HepG2 (cell line): ENCODE results near the gene TMEM61. TPM values are rescaled to one million over a fixed set of nuclear protein-coding genes. Genes with fewer than 3 reads are reported as not detected.
A peak's percentile ranks its signal among the peaks of the same experiment; 100 is the strongest.

Experiments
- AHR ChIP-seq: IDR thresholded peaks from 2 replicates; pipeline ENCODE4 v1.6.1; 2018; ENCODE audit warnings: missing genetic modification reagents, missing compliant biosample characterization
- ETV5 ChIP-seq: IDR thresholded peaks from 2 replicates; pipeline ENCODE4 v1.6.1; 2018; ENCODE audit warnings: missing biosample characterization, missing genetic modification reagents, inconsistent platforms, borderline replicate concordance
- FOXO1 ChIP-seq: sonication (generic); formaldehyde crosslinking; IDR thresholded peaks from 2 replicates; pipeline ENCODE4 v1.4.0; 2020; ENCODE audit warnings: missing genetic modification reagents
- HNRNPL ChIP-seq: fragments of 200-400 bp; formaldehyde crosslinking; IDR thresholded peaks from 2 replicates; pipeline ENCODE4 v1.6.1; 2017; ENCODE audit warnings: mild to moderate bottlenecking, low read depth, low read length
- HOXA3 ChIP-seq: sonication (generic); formaldehyde crosslinking; IDR thresholded peaks from 2 replicates; pipeline ENCODE4 v1.5.0; 2020; ENCODE audit warnings: missing genetic modification reagents
- MEIS1 ChIP-seq: sonication (generic); formaldehyde crosslinking; IDR thresholded peaks from 2 replicates; pipeline ENCODE4 v1.9.0; 2021; ENCODE audit warnings: mild to moderate bottlenecking, missing genetic modification reagents, moderate library complexity, borderline replicate concordance
- MYC ChIP-seq: sonication (generic); formaldehyde crosslinking; IDR thresholded peaks from 2 replicates; pipeline ENCODE4 v1.9.0; 2021; ENCODE audit warnings: missing genetic modification reagents, borderline replicate concordance
- NCOA2 ChIP-seq: sonication (generic); formaldehyde crosslinking; IDR thresholded peaks from 2 replicates; pipeline ENCODE4 v1.8.0; 2022; ENCODE audit warnings: inconsistent platforms
- SALL1 ChIP-seq: sonication (generic); formaldehyde crosslinking; IDR thresholded peaks from 2 replicates; pipeline ENCODE4 v1.8.0; 2022; ENCODE audit warnings: mild to moderate bottlenecking, missing genetic modification reagents
- SAP130 ChIP-seq: IDR thresholded peaks from 2 replicates; pipeline ENCODE4 v1.6.1; 2016; ENCODE audit warnings: low read depth
- SIX4 ChIP-seq: sonication (generic); formaldehyde crosslinking; IDR thresholded peaks from 2 replicates; pipeline ENCODE4 v1.4.0; 2020; ENCODE audit warnings: missing genetic modification reagents
- SP4 ChIP-seq: sonication (generic); formaldehyde crosslinking; IDR thresholded peaks from 2 replicates; pipeline ENCODE4 v1.8.1; 2023; ENCODE audit warnings: mild to moderate bottlenecking, missing genetic modification reagents
- YY1 ChIP-seq: IDR thresholded peaks from 2 replicates; pipeline ENCODE4 v1.6.1; 2011; ENCODE audit warnings: low read length, low read depth, moderate library complexity, mild to moderate bottlenecking; ENCODE audit not compliant: insufficient read depth, insufficient replicate concordance
- ZFP36 ChIP-seq: fragments of 150-350 bp; IDR thresholded peaks from 2 replicates; pipeline ENCODE4 v1.6.1; 2018; ENCODE audit warnings: borderline replicate concordance, low read length, low read depth; ENCODE audit not compliant: partially characterized antibody
- ZMYM3 ChIP-seq: sonication (generic); formaldehyde crosslinking; IDR thresholded peaks from 2 replicates; pipeline ENCODE4 v1.5.1; 2020; ENCODE audit warnings: mild to moderate bottlenecking, missing genetic modification reagents
- ZNF121 ChIP-seq: sonication (generic); formaldehyde crosslinking; IDR thresholded peaks from 2 replicates; pipeline ENCODE4 v1.5.0; 2020; ENCODE audit warnings: mild to moderate bottlenecking, missing genetic modification reagents
- ZNF460 ChIP-seq: sonication (generic); formaldehyde crosslinking; IDR thresholded peaks from 2 replicates; pipeline ENCODE4 v1.5.1; 2020; ENCODE audit warnings: missing genetic modification reagents, mild to moderate bottlenecking, borderline replicate concordance
- ZNF792 ChIP-seq: IDR thresholded peaks from 2 replicates; pipeline ENCODE4 v1.6.1; 2016
- ZNF879 ChIP-seq: sonication (generic); formaldehyde crosslinking; IDR thresholded peaks from 2 replicates; pipeline ENCODE4 v1.8.1; 2023; ENCODE audit warnings: missing genetic modification reagents
- ZSCAN25 ChIP-seq: sonication (generic); formaldehyde crosslinking; IDR thresholded peaks from 2 replicates; pipeline ENCODE4 v1.8.0; 2022; ENCODE audit warnings: mild to moderate bottlenecking, missing genetic modification reagents
- ZSCAN9 ChIP-seq: IDR thresholded peaks from 2 replicates; pipeline ENCODE4 v1.6.1; 2016; ENCODE audit warnings: borderline replicate concordance
- polyA plus RNA-seq, 8 experiments: library from polyadenylated mRNA; depleted of rRNA in 3 of 8; stranded (reverse) in 7 of 8; unstranded in 1 of 8; fragments of >200 nt; fragmentation: Illumina TruSeq in 4 of 8; extraction: Trizol in 4 of 8; gene quantifications; 2 replicates each; pipeline versions ENCODE4 v1.2.1 to v1.2.3, GENCODE V29; 2011 to 2016; ENCODE audit warnings: low read depth in 4 of 8, missing spikeins in 1 of 8, mixed read lengths in 1 of 8; ENCODE audit not compliant: insufficient read depth in 1 of 8
- total RNA-seq, 5 experiments: library from RNA; depleted of rRNA; stranded (reverse); fragments of >200 nt; fragmentation: Illumina TruSeq; extraction: Trizol; gene quantifications; 2 replicates each; pipeline ENCODE4 v1.2.3, GENCODE V29; 2016; ENCODE audit warnings: low read depth in 1 of 5
- TF ChIP-seq, protein P1 (sequence below): sonication (generic); formaldehyde crosslinking; IDR thresholded peaks from 2 replicates; pipeline ENCODE4 v1.5.0; 2020; ENCODE audit warnings: mild to moderate bottlenecking, missing genetic modification reagents, borderline replicate concordance
- TF ChIP-seq, protein P2 (sequence below): sonication (generic); formaldehyde crosslinking; IDR thresholded peaks from 2 replicates; pipeline ENCODE4 v1.5.0; 2020; ENCODE audit warnings: missing genetic modification reagents
- TF ChIP-seq, protein P3 (sequence below): sonication (generic); formaldehyde crosslinking; IDR thresholded peaks from 2 replicates; pipeline ENCODE4 v1.4.0; 2020; ENCODE audit warnings: missing genetic modification reagents

TMEM61 gene
- total and polyA plus RNA-seq, 2 of the 13 experiments (the other 11 are each of a cell fraction or from before 2014, with no cell fraction given), result not detected

DNA sequence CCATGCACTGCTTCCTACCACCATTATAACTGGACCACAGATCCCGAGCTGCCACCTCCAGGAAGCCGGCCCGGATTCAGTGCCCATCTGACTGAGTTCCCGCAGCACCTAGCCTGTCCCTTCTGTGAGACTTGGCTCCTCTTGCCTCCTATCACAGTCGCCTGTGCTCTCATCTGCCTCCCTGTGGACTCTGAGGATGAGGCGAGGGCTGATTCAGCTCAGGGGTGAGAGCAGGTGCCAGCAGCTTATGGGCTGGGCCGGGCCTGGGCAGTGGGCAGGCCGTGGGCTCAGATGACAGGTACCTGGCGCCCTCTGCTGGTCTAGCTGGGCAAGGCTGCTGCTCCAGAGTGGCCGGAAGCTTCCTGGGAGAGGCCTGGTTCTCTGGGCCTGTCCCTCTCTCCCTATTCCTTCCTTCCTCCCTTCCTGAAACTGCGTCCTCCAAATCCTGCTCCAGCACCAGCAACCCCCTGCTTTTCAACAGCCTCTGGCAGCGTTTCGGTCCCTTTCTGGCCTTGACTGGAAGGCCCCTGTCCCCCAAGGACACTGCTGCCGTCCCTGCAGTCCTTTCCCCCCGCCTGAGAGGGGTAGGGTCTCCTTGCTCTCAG is 41.6 kb downstream of the TMEM61 start (continued):
- TF ChIP-seq ZFP36 (peak; percentile 92), ZSCAN25 (0 out of 2 replicates have a peak, but pooled peaks have one; percentile 33), SP4 (CRISPR knock-in tag) (peak; percentile 69), SIX4 (peak; percentile 71; the same call in 1 of the 2 replicates), YY1 (peak; percentile 42), ZNF879 (CRISPR knock-in tag) (no peak), AHR (CRISPR knock-in tag) (0 out of 2 replicates have a peak, but pooled peaks have one; percentile 20), ZNF792 (no peak), ZMYM3 (peak; percentile 96), SAP130 (CRISPR knock-in tag) (peak; percentile 30; the same call in 1 of the 2 replicates), FOXO1 (CRISPR knock-in tag) (0 out of 2 replicates have a peak, but pooled peaks have one; percentile 35), ZSCAN9 (CRISPR knock-in tag) (peak; percentile 56; the same call in 1 of the 2 replicates), MYC (peak; percentile 43; the same call in 1 of the 2 replicates), HNRNPL (peak; percentile 93), ZNF460 (CRISPR knock-in tag) (no peak), NCOA2 (CRISPR knock-in tag) (0 out of 2 replicates have a peak, but pooled peaks have one; percentile 25), HOXA3 (CRISPR knock-in tag) (peak; percentile 38; the same call in 1 of the 2 replicates), ZNF121 (CRISPR knock-in tag) (peak; percentile 55; the same call in 1 of the 2 replicates), MEIS1 (CRISPR knock-in tag) (0 out of 2 replicates have a peak, but pooled peaks have one; percentile 27), ETV5 (peak; percentile 63; the same call in 1 of the 2 replicates), SALL1 (CRISPR knock-in tag) (peak; percentile 79)
- TF ChIP-seq, protein P1, sequence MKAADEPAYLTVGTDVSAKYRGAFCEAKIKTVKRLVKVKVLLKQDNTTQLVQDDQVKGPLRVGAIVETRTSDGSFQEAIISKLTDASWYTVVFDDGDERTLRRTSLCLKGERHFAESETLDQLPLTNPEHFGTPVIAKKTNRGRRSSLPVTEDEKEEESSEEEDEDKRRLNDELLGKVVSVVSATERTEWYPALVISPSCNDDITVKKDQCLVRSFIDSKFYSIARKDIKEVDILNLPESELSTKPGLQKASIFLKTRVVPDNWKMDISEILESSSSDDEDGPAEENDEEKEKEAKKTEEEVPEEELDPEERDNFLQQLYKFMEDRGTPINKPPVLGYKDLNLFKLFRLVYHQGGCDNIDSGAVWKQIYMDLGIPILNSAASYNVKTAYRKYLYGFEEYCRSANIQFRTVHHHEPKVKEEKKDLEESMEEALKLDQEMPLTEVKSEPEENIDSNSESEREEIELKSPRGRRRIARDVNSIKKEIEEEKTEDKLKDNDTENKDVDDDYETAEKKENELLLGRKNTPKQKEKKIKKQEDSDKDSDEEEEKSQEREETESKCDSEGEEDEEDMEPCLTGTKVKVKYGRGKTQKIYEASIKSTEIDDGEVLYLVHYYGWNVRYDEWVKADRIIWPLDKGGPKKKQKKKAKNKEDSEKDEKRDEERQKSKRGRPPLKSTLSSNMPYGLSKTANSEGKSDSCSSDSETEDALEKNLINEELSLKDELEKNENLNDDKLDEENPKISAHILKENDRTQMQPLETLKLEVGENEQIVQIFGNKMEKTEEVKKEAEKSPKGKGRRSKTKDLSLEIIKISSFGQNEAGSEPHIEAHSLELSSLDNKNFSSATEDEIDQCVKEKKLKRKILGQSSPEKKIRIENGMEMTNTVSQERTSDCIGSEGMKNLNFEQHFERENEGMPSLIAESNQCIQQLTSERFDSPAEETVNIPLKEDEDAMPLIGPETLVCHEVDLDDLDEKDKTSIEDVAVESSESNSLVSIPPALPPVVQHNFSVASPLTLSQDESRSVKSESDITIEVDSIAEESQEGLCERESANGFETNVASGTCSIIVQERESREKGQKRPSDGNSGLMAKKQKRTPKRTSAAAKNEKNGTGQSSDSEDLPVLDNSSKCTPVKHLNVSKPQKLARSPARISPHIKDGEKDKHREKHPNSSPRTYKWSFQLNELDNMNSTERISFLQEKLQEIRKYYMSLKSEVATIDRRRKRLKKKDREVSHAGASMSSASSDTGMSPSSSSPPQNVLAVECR (CRISPR knock-in tag), result peak; percentile 35; the same call in 1 of the 2 replicates
- TF ChIP-seq, protein P2, sequence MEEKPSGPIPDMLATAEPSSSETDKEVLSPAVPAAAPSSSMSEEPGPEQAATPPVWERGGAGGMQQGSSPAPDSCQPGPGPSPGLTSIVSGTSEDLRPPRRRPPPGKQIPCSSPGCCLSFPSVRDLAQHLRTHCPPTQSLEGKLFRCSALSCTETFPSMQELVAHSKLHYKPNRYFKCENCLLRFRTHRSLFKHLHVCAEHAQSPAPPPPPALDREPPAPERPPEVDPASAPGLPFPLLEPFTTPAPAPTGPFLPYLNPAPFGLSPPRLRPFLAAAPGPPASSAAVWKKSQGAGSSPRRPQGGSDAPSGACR (CRISPR knock-in tag), result no peak
- TF ChIP-seq, protein P3, sequence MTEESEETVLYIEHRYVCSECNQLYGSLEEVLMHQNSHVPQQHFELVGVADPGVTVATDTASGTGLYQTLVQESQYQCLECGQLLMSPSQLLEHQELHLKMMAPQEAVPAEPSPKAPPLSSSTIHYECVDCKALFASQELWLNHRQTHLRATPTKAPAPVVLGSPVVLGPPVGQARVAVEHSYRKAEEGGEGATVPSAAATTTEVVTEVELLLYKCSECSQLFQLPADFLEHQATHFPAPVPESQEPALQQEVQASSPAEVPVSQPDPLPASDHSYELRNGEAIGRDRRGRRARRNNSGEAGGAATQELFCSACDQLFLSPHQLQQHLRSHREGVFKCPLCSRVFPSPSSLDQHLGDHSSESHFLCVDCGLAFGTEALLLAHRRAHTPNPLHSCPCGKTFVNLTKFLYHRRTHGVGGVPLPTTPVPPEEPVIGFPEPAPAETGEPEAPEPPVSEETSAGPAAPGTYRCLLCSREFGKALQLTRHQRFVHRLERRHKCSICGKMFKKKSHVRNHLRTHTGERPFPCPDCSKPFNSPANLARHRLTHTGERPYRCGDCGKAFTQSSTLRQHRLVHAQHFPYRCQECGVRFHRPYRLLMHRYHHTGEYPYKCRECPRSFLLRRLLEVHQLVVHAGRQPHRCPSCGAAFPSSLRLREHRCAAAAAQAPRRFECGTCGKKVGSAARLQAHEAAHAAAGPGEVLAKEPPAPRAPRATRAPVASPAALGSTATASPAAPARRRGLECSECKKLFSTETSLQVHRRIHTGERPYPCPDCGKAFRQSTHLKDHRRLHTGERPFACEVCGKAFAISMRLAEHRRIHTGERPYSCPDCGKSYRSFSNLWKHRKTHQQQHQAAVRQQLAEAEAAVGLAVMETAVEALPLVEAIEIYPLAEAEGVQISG (CRISPR knock-in tag), result peak; percentile 55; the same call in 1 of the 2 replicates
